Measurements from ENCODE around the gene GASK1B.

- no peak for TF ChIP-seq CTCF (IDR thresholded peaks at IDR 0.05)
- TF ChIP-seq EP300 (IDR thresholded peaks at IDR 0.05) = no peak
Measured at GRCh38 chr4:158164768-158165213, 8.0 kb downstream of the GASK1B start.
